M059J (cell line): ENCODE measurements around the gene MAFG. TPM values are rescaled to one million over a fixed set of nuclear protein-coding genes. Genes with fewer than 3 reads are reported as not detected.

Experiments used
- DNase-seq: peaks from one replicate; pipeline ENCODE4 v3.0.0-alpha.2; 2012; ENCODE audit warnings: low read depth
- total RNA-seq: library from RNA; depleted of rRNA; stranded (reverse); fragments of >200 nt; shearing (Covaris generic); gene quantifications from 2 replicates; pipeline ENCODE4 v1.2.3, GENCODE V29; 2014; rRNA removed

MAFG gene
- total RNA-seq, 1 experiment from 2014 or later = 15.1 TPM

- peak; percentile 73 for DNase-seq
Observed at GRCh38 chr17:81868674-81869220, 58.8 kb downstream of the MAFG start.

Other genes with a start within 250 kb of the MAFG start
- 36.0 and 39.9 TPM in 2 replicates for gene ARL16, start 243.9 kb downstream of the MAFG start, total RNA-seq
- 52.4 and 101 TPM in 2 replicates for gene HGS, start 243.7 kb downstream of the MAFG start, total RNA-seq
- 11.7 and 14.1 TPM in 2 replicates for gene MRPL12, start 224.4 kb downstream of the MAFG start, total RNA-seq
- 49.0 and 61.8 TPM in 2 replicates for gene SLC25A10, start 215.5 kb downstream of the MAFG start, total RNA-seq
- not detected in 2 replicates for gene GCGR, start 123.6 kb downstream of the MAFG start, total RNA-seq
- 40.2 and 58.3 TPM in 2 replicates for gene MCRIP1, start 94.4 kb downstream of the MAFG start, total RNA-seq
- not detected in 2 replicates for gene PPP1R27, start 92.7 kb downstream of the MAFG start, total RNA-seq
- 1,409 and 1,513 TPM in 2 replicates for gene P4HB, start 67.2 kb downstream of the MAFG start, total RNA-seq
- 124 and 207 TPM in 2 replicates for gene ARHGDIA, start 56.4 kb downstream of the MAFG start, total RNA-seq
- 184 and 197 TPM in 2 replicates for gene ALYREF, start 36.1 kb downstream of the MAFG start, total RNA-seq
- 201 and 233 TPM in 2 replicates for gene ANAPC11, start 36.0 kb downstream of the MAFG start, total RNA-seq
- 0.44 and 0.59 TPM in 2 replicates for gene NPB, start 25.5 kb downstream of the MAFG start, total RNA-seq
- gene PCYT2, start 16.3 kb downstream of the MAFG start, total RNA-seq = 36.0 and 43.4 TPM in 2 replicates
- 13.5 and 22.0 TPM in 2 replicates for gene SIRT7, start 9.6 kb downstream of the MAFG start, total RNA-seq
- 57.5 and 80.8 TPM in 2 replicates for gene PYCR1, start 9.6 kb upstream of the MAFG start, total RNA-seq
- not detected in 2 replicates for gene MYADML2, start 19.5 kb upstream of the MAFG start, total RNA-seq
- gene NOTUM, start 33.5 kb upstream of the MAFG start, total RNA-seq = 3.0 and 3.2 TPM in 2 replicates
- 27.4 and 33.0 TPM in 2 replicates for gene ASPSCR1, start 49.9 kb upstream of the MAFG start, total RNA-seq
- gene CENPX, start 95.1 kb upstream of the MAFG start, total RNA-seq = 121 and 155 TPM in 2 replicates
- 6.2 and 20.8 TPM in 2 replicates for gene LRRC45, start 95.6 kb upstream of the MAFG start, total RNA-seq
- 16.4 and 19.8 TPM in 2 replicates for gene RAC3, start 103.9 kb upstream of the MAFG start, total RNA-seq
- 81.6 and 117 TPM in 2 replicates for gene DCXR, start 110.0 kb upstream of the MAFG start, total RNA-seq
- 8.4 and 18.6 TPM in 2 replicates for gene RFNG, start 124.1 kb upstream of the MAFG start, total RNA-seq
- 136 and 137 TPM in 2 replicates for gene GPS1, start 124.2 kb upstream of the MAFG start, total RNA-seq
- 50.9 and 72.4 TPM in 2 replicates for gene DUS1L, start 138.1 kb upstream of the MAFG start, total RNA-seq
- 50.8 and 90.9 TPM in 2 replicates for gene FASN, start 170.5 kb upstream of the MAFG start, total RNA-seq